NCI-H1105 (cell line): ENCODE data around the gene PHACTR1.

ENCODE experiments used
- DNase-seq: peaks from one replicate; lab custom pipeline; 2025; lab: John Stamatoyannopoulos, UW

PHACTR1 gene

DNA sequence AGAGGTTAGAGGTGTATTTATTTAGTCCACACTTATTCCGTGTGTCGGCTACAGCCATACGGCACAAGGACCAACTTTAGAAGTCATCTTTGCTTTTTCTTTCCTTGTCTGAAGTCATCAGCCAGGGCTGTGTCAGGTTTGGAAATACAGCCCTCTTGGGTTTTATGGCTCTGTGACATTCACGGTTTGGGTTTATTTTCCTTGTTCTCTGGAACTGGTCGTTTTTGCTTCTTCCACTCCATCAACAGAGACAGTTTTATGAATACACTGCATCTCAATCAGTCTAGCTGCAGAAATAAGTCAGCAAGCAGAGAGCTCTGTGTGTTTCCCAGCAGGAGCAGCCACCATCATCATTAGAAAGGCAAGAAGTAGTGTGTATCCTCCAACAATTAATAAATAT is 479.2 kb downstream of the PHACTR1 start:
- no peak for DNase-seq

GRCh38 chr6:13198168-13198567 is 481.6 kb downstream of the PHACTR1 start:
- no peak for DNase-seq

- DNase-seq, result no peak
Measured at GRCh38 chr6:13201336-13201735, 484.8 kb downstream of the PHACTR1 start.

GRCh38 chr6:13203145-13203544 is 486.6 kb downstream of the PHACTR1 start:
- no peak for DNase-seq

- DNase-seq, result no peak
Measured at GRCh38 chr6:13205106-13205505, 488.5 kb downstream of the PHACTR1 start.

DNA sequence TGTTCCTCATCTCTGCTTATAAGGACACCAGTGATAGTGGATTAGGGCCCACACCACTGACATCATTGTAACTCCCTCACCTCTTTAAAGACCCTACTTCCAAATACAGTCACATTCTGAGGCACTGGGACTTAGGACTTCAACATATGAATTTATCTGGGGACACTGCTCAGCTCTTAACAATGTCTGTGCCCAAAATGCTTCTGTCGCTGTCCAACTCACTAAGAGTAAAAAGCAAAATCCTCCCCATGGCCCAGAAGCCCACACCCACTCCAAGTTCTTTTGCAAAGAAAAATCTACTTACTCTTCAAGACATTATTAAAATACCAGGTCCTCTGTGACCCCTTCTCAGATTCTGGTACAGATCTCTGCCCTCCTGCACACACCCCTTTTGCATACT is 495.5 kb downstream of the PHACTR1 start:
- no peak for DNase-seq

GRCh38 chr6:13212538-13212937 is 496.0 kb downstream of the PHACTR1 start:
- no peak for DNase-seq

DNA sequence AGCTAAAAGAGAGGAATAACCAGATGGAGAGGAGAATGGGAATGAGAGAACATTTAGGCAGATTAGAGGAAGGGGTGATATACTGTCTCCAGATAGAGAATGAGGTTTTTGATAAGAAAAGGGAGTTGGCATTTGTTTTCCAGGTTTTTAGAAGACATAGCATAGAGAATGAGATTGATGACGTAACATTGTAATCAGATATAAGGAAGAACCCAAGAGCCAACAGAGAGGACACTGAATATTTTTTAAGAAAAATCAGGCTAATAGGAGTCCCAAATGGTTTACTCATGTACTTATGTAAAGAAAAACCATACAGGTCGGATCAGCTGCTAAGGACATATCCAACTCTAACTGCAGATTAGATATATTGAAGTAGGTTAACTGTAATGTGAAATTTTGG is 498.8 kb downstream of the PHACTR1 start:
- DNase-seq, result no peak

GRCh38 chr6:13216236-13217014 is 499.9 kb downstream of the PHACTR1 start:
- DNase-seq, result no peak

DNA sequence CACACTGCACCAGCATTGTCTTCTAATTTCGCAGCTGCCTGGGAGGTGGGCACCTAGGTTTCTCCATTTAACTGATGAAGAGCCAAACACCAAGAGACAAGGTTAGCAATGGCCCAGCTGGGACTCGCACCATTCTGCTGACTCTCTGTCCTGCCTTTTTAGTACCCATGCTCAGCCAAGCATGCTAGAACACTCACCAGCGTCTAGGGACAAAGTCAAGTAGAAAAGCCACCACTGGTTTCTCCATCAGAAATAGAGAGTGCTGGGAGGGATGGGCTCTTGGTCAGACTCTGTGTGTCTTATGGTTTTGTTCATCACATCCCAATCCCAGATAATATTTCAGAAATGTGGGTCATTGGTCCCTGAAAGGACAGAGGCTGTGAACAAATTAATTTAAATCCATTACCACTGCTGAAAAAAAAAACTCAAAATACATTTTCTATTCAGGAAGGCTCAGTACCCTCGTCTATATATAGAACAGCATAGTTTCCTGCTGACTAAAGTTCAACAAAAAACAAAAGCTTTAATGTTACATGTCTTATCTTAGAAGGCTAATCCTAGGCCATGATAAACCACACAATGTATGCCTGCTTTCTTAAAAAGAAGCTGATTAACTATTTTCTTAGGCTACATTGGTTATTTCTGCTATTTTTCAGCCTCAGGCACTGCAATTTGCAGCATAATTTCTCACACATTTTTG is 500.8 kb downstream of the PHACTR1 start:
- no peak for DNase-seq

DNA sequence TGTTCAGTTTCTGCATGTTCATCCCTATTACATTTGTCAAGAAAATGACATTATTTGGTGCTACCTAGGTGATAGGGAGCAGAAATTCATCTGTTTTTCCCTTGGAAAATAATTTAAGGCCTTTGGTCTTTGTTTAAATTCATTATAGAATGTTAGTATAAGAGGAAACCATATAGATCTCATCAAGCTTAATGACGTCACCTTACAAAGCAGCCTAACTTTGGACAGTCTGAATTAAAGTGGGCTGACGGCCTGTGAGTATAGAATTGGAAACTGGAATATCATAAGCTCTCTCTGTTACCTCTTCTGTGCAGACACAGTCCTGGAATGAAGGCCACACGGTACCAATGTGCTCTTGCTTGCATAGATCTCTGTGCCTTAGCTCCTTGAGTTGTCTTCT is 503.7 kb downstream of the PHACTR1 start:
- no peak for DNase-seq

DNA sequence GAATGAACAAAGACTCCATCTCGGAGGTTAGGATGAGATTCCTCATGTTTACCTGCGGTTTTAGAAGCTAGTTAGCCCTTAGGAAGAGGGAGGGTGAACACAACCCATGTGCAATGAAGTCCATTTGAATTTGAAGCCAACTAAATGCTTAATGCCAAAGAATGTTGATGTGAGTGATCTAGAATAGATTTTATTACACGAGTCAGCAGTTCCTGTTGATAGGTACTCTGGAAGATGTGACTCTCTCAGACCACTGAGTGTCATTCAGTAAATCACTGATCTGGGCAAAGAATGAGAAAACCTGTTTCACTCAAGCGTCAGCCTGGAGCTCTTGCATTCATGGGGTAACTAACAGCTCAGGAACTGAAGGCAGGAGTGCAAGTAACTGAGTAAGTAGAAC is 505.5 kb downstream of the PHACTR1 start:
- no peak for DNase-seq

GRCh38 chr6:13226071-13226470 is 509.5 kb downstream of the PHACTR1 start:
- DNase-seq, result no peak

DNA sequence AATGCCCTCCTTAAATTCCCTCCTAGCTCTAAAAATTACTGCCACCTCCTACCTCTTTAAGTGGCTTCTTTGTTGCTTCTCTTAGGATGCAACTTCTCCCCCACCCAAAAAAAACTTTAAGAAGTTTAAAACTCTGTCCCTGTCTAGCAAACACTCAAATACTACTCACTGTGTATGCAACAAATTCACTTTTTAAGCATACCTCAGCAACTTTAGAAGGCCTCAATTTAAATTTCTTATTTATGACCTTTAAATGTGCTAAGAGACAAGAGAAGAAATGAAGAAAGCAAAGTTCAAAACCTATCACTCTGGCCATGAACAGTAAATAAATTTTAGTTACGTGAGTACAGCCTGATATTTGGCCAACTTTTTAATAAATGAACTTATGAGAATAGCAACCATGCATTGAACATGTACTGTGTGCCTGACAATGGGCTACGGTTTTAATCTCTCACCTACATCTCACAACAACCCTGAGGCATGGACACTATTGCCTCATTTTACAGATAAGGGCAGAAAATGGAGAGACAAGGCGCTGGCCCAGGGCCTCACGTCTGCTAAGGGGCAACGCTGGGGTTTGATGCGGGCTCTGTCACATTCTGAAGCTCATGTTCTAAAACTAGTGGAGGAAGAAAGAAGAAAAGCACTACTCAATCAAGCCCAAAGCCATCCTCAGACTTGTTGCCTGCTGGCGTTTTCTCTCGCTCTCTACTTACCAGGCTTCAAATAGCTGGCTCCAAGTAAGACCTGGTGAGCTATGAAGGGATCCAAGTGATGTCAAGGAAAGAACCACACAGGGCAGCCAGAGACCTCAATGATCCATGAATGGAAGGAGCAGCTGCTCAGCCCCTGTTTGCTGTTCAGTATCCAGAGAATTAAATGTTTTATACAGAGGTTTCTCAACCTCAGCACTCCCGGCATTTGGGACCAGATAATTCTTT is 512.0 kb downstream of the PHACTR1 start:
- no peak for DNase-seq

- no peak for DNase-seq
Measured at GRCh38 chr6:13229205-13230085, 512.9 kb downstream of the PHACTR1 start.

DNA sequence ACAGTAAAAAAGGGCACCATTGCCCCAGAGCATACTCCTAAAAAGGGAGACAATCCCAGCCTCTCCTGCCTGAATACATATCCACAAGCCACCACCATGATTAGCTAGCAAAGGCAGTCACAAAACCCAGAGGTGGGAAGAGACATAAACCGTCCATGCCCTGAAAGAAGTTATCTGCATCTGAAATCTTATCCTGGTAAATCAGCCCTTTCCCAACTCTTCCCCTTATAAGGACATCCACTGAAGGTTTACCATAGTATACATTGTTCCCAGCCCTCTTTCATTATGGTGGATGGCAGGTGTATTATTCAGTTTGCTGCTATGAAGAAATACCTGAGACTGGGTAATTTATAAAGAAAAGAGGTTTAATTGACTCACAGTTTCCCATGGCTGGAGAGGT is 516.5 kb downstream of the PHACTR1 start:
- no peak for DNase-seq

GRCh38 chr6:13234130-13234529 is 517.6 kb downstream of the PHACTR1 start:
- no peak for DNase-seq

GRCh38 chr6:13235339-13235738 is 518.8 kb downstream of the PHACTR1 start:
- DNase-seq, result no peak

DNA sequence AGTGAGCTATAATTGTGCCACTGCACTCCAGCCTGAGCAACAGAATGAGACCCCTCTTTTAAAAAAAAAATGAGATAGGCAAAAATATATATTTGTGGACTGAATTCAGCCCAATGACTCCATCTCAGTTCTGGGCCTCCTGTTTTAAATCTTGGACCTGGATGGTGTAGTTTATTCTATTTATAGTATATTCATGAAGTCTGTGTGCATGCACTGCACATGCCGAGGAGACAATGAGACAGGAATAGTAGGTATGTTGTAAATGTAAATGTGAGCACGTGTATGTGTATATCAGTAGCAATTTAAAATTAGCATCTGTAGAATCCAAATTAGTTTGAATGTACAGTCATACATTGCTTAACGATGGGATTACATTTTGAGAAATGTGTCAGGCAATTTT is 520.8 kb downstream of the PHACTR1 start:
- no peak for DNase-seq

DNA sequence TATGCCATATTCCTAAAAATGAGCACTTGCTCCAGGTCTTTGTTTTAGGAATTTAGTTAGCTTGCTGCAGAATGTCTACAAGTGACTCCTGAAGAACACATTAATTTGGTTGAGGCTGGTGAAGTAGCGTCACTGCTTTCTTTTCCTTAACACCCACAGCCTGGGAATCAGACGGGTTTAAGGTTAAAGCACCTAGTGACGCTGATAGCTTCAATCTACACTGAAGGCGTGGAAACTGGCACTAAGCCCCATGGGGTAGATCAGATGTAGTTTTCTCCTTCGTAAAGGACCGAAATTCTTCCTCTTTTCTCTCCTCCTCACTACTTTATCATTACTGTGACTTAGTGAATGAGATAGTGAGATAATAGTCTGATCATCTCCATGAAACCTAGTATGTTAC is 521.5 kb downstream of the PHACTR1 start:
- DNase-seq, result no peak

- no peak for DNase-seq
Measured at GRCh38 chr6:13238640-13239216, 522.2 kb downstream of the PHACTR1 start.
